HEK293 (cell line): ENCODE measurements around the gene GAPDHS.

Source experiments
- HIC1 ChIP-seq: fragments of 450-650 bp; formaldehyde crosslinking; IDR thresholded peaks from 2 replicates; pipeline ENCODE4 v1.5.1; 2016; ENCODE audit warnings: missing biosample characterization, missing genetic modification characterization
- HOXA7 ChIP-seq: sonication (generic); formaldehyde crosslinking; IDR thresholded peaks from 2 replicates; pipeline ENCODE4 v1.8.1; 2022; ENCODE audit warnings: missing genetic modification reagents, borderline replicate concordance
- INSM2 ChIP-seq: fragments of 450-650 bp; formaldehyde crosslinking; IDR thresholded peaks from 2 replicates; pipeline ENCODE4 v1.5.1; 2016; ENCODE audit warnings: missing biosample characterization, missing genetic modification characterization
- KLF17 ChIP-seq: fragments of 450-650 bp; formaldehyde crosslinking; IDR thresholded peaks from 2 replicates; pipeline ENCODE4 v1.5.1; 2016; ENCODE audit warnings: missing biosample characterization, missing genetic modification characterization
- MYNN ChIP-seq: fragments of 450-650 bp; formaldehyde crosslinking; IDR thresholded peaks from 2 replicates; pipeline ENCODE4 v1.5.1; 2016; ENCODE audit warnings: missing biosample characterization, missing genetic modification characterization, borderline replicate concordance
- PRDM4 ChIP-seq: fragments of 450-650 bp; formaldehyde crosslinking; IDR thresholded peaks from 2 replicates; pipeline ENCODE4 v1.5.1; 2017; ENCODE audit warnings: missing biosample characterization, missing genetic modification characterization
- SCRT1 ChIP-seq: fragments of 450-650 bp; formaldehyde crosslinking; IDR thresholded peaks from 2 replicates; pipeline ENCODE4 v1.5.1; 2016; ENCODE audit warnings: missing biosample characterization, missing genetic modification characterization, borderline replicate concordance
- SP7 ChIP-seq: fragments of 450-650 bp; formaldehyde crosslinking; IDR thresholded peaks from 2 replicates; pipeline ENCODE4 v1.5.1; 2016; ENCODE audit warnings: missing biosample characterization, missing genetic modification characterization
- TRIM28 ChIP-seq: IDR thresholded peaks from 2 replicates; pipeline ENCODE4 v1.6.1; 2011; ENCODE audit warnings: low read length, control low read depth, borderline replicate concordance
- YY1 ChIP-seq: fragments of 450-650 bp; formaldehyde crosslinking; IDR thresholded peaks from 2 replicates; pipeline ENCODE4 v1.5.1; 2018; ENCODE audit warnings: missing biosample characterization, missing genetic modification characterization
- ZBTB48 ChIP-seq: fragments of 450-650 bp; formaldehyde crosslinking; IDR thresholded peaks from 2 replicates; pipeline ENCODE4 v1.5.1; 2016; ENCODE audit warnings: missing biosample characterization, missing genetic modification characterization
- ZFP69B ChIP-seq: fragments of 450-650 bp; formaldehyde crosslinking; IDR thresholded peaks from 2 replicates; pipeline ENCODE4 v1.5.1; 2016; ENCODE audit warnings: missing biosample characterization, missing genetic modification characterization
- ZNF132 ChIP-seq: fragments of 450-650 bp; formaldehyde crosslinking; IDR thresholded peaks from 2 replicates; pipeline ENCODE4 v1.5.1; 2017; ENCODE audit warnings: missing biosample characterization, missing genetic modification characterization, borderline replicate concordance
- ZNF174 ChIP-seq: fragments of 450-650 bp; formaldehyde crosslinking; IDR thresholded peaks from 2 replicates; pipeline ENCODE4 v1.5.0; 2017; ENCODE audit warnings: missing biosample characterization, mild to moderate bottlenecking, missing genetic modification characterization
- ZNF175 ChIP-seq: fragments of 450-650 bp; formaldehyde crosslinking; IDR thresholded peaks from 2 replicates; pipeline ENCODE4 v1.5.1; 2016; ENCODE audit warnings: missing biosample characterization, missing genetic modification characterization
- ZNF2 ChIP-seq: fragments of 450-650 bp; formaldehyde crosslinking; IDR thresholded peaks from 2 replicates; pipeline ENCODE4 v1.5.1; 2016; ENCODE audit warnings: missing biosample characterization, missing genetic modification characterization
- ZNF274 ChIP-seq, 2 experiments: fragments of 200-500 bp in 1 of 2; fragments of 450-650 bp in 1 of 2; sonication (Bioruptor generic) in 1 of 2; formaldehyde crosslinking in 1 of 2; IDR thresholded peaks; 2 replicates each; pipeline versions ENCODE4 v1.5.1 to v1.6.1; 2014 to 2016; ENCODE audit warnings: borderline replicate concordance in 1 of 2, inconsistent platforms in 1 of 2, low read length in 1 of 2, missing biosample characterization in 1 of 2, missing genetic modification characterization in 1 of 2
- ZNF37A ChIP-seq: fragments of 450-650 bp; IDR thresholded peaks from 2 replicates; pipeline ENCODE4 v1.5.1; 2018; ENCODE audit warnings: missing biosample characterization, missing genetic modification characterization
- ZNF416 ChIP-seq: fragments of 450-650 bp; formaldehyde crosslinking; IDR thresholded peaks from 2 replicates; pipeline ENCODE4 v1.5.1; 2016; ENCODE audit warnings: missing biosample characterization, missing genetic modification characterization
- ZNF449 ChIP-seq: fragments of 450-650 bp; formaldehyde crosslinking; IDR thresholded peaks from 2 replicates; pipeline ENCODE4 v1.5.1; 2017; ENCODE audit warnings: missing biosample characterization, mild to moderate bottlenecking, missing genetic modification characterization, moderate library complexity
- ZNF548 ChIP-seq: fragments of 450-650 bp; formaldehyde crosslinking; IDR thresholded peaks from 2 replicates; pipeline ENCODE4 v1.5.1; 2016; ENCODE audit warnings: missing biosample characterization, missing genetic modification characterization
- ZNF596 ChIP-seq: fragments of 450-650 bp; IDR thresholded peaks from 2 replicates; pipeline ENCODE4 v1.5.0; 2018; ENCODE audit warnings: missing biosample characterization, mild to moderate bottlenecking, missing genetic modification characterization, moderate library complexity
- ZNF629 ChIP-seq: fragments of 450-650 bp; formaldehyde crosslinking; IDR thresholded peaks from 2 replicates; pipeline ENCODE4 v1.5.1; 2017; ENCODE audit warnings: missing biosample characterization, missing genetic modification characterization
- ZNF664 ChIP-seq: fragments of 450-650 bp; formaldehyde crosslinking; IDR thresholded peaks from 2 replicates; pipeline ENCODE4 v1.5.1; 2016; ENCODE audit warnings: missing biosample characterization, missing genetic modification characterization
- ZNF692 ChIP-seq: fragments of 450-650 bp; formaldehyde crosslinking; IDR thresholded peaks from 2 replicates; pipeline ENCODE4 v1.5.1; 2016; ENCODE audit warnings: missing biosample characterization, missing genetic modification characterization
- ZSCAN5A ChIP-seq: fragments of 450-650 bp; formaldehyde crosslinking; IDR thresholded peaks from 2 replicates; pipeline ENCODE4 v1.5.1; 2016; ENCODE audit warnings: missing biosample characterization, missing genetic modification characterization

The GAPDHS gene

GRCh38 chr19:35545001-35545854, 12.0 kb downstream of the GAPDHS start, which contains the start of gene TMEM147 (continued):
- peak; percentile 27; the same call in 1 of the 2 replicates for TF ChIP-seq INSM2
- TF ChIP-seq ZNF548 (tag by site-specific recombination) = peak; percentile 27; the same call in 1 of the 2 replicates
- TF ChIP-seq PRDM4 (tag by site-specific recombination) = no peak; the same call in none of the 2 replicates
- no peak for TF ChIP-seq ZNF664 (tag by site-specific recombination)
- peak; percentile 64; the same call in 1 of the 2 replicates for TF ChIP-seq ZNF449
- TF ChIP-seq ZNF416 (tag by site-specific recombination) = no peak
- peak; percentile 88 for TF ChIP-seq YY1
- TF ChIP-seq ZNF37A (tag by site-specific recombination) = no peak
- peak; percentile 35 for TF ChIP-seq ZBTB48
- peak; percentile 98 for TF ChIP-seq ZNF629 (tag by site-specific recombination)
- no peak for TF ChIP-seq ZNF274 (IDR thresholded peaks at IDR 0.05; ENCODE audit: low read length)
- TF ChIP-seq ZNF274 (tag by site-specific recombination; IDR thresholded peaks at IDR 0.05; ENCODE audit: borderline replicate concordance) = no peak
- TF ChIP-seq ZSCAN5A (tag by site-specific recombination) = peak; percentile 100
- TF ChIP-seq ZNF174 = no peak; the same call in 1 of the 2 replicates
- TF ChIP-seq ZNF692 (tag by site-specific recombination) = peak; percentile 100
- no peak for TF ChIP-seq MYNN (tag by site-specific recombination)
- TF ChIP-seq ZNF132 (tag by site-specific recombination) = no peak
- 0 out of 2 replicates have a peak, but pooled peaks have one; percentile 35 for TF ChIP-seq ZNF596 (tag by site-specific recombination)
- TF ChIP-seq TRIM28 = peak; percentile 39; the same call in 1 of the 2 replicates
- TF ChIP-seq HIC1 (tag by site-specific recombination) = peak; percentile 70; the same call in 1 of the 2 replicates
- TF ChIP-seq ZNF2 (tag by site-specific recombination) = peak; percentile 82; the same call in 1 of the 2 replicates
- peak; percentile 37; the same call in 1 of the 2 replicates for TF ChIP-seq SCRT1 (tag by site-specific recombination)
- peak; percentile 83 for TF ChIP-seq SP7 (tag by site-specific recombination)
- peak; percentile 51; the same call in 1 of the 2 replicates for TF ChIP-seq ZNF175 (tag by site-specific recombination)
- peak; percentile 94 for TF ChIP-seq KLF17 (tag by site-specific recombination)
- TF ChIP-seq HOXA7 (CRISPR knock-in tag) = no peak; the same call in none of the 2 replicates
- TF ChIP-seq ZFP69B (tag by site-specific recombination) = peak; percentile 100
